ENCODE data around the gene AKAP13. TPM values are rescaled to one million over a fixed set of nuclear protein-coding genes. Genes with fewer than 3 reads are reported as not detected.

Gene AKAP13
- total and polyA plus RNA-seq, 9 donors = 45.3 to 190 (median 98.6) TPM

- intact Hi-C loops (cut with DNase I) = loop anchor here in 1 of 4 donors (10.0 kb wide), 1 partner anchor 112 kb away; no protein-coding TSS in a partner anchor
- Histone ChIP-seq H3K36me3 (no peaks in the 10 kb centered on the region), H3K4me3 (no peak overlapping the region), H3K27ac (no peak overlapping the region), H3K9me3 (no peaks in the 10 kb centered on the region), H3K27me3 (no peaks in the 10 kb centered on the region), H3K4me1 (ENCODE audit: insufficient read depth) (peaks cover 15% of the 10 kb centered on the region)
- TF ChIP-seq CTCF (IDR thresholded peaks at IDR 0.05) = no peak
- no peak for TF ChIP-seq EP300 (IDR thresholded peaks at IDR 0.05)
- no peak for TF ChIP-seq POLR2A (IDR thresholded peaks at IDR 0.05)
- WGBS, 3 donors = 91 to 95% (median 94%) methylated on average over 4 of the region's 4 CpGs
- no peak for DNase-seq
Measured at GRCh38 chr15:85406916-85407315, 26.5 kb downstream of the AKAP13 start.

GRCh38 chr15:85407421-85408269, 27.2 kb downstream of the AKAP13 start:
- intact Hi-C loops (cut with DNase I) = loop anchor here in 1 of 4 donors (10.0 kb wide), 1 partner anchor 113 kb away; no protein-coding TSS in a partner anchor
- H3K27ac ChIP-seq = no peak overlapping the region
- no peak overlapping the region for H3K4me3 ChIP-seq
- H3K4me1 ChIP-seq (ENCODE audit: insufficient read depth) = peaks cover 15% of the 10 kb centered on the region
- peak in 1 of 5 donors; percentile 9 for DNase-seq
- no peaks in the 10 kb centered on the region for H3K36me3 ChIP-seq
- no peaks in the 10 kb centered on the region for H3K27me3 ChIP-seq
- WGBS, 3 donors = 67 to 84% (median 80%) methylated on average over 6 of the region's 6 CpGs
- H3K9me3 ChIP-seq = no peaks in the 10 kb centered on the region
- TF ChIP-seq POLR2A (IDR thresholded peaks at IDR 0.05) = no peak
- TF ChIP-seq EP300 (IDR thresholded peaks at IDR 0.05) = no peak
- TF ChIP-seq CTCF (IDR thresholded peaks at IDR 0.05) = no peak

GRCh38 chr15:85408270-85408746, 27.9 kb downstream of the AKAP13 start:
- no peaks in the 10 kb centered on the region for H3K36me3 ChIP-seq
- no peaks in the 10 kb centered on the region for H3K9me3 ChIP-seq
- DNase-seq = no peak
- TF ChIP-seq POLR2A (IDR thresholded peaks at IDR 0.05) = no peak
- TF ChIP-seq CTCF (IDR thresholded peaks at IDR 0.05) = no peak
- no peak for TF ChIP-seq EP300 (IDR thresholded peaks at IDR 0.05)
- H3K27me3 ChIP-seq = no peaks in the 10 kb centered on the region
- no peak overlapping the region for H3K4me3 ChIP-seq
- intact Hi-C loops (cut with DNase I) = loop anchor here in 1 of 4 donors (10.0 kb wide), 1 partner anchor 114 kb away; no protein-coding TSS in a partner anchor
- WGBS, 3 donors = 89 to 94% (median 93%) methylated on average over 6 of the region's 6 CpGs
- H3K4me1 ChIP-seq (ENCODE audit: insufficient read depth) = peaks cover 15% of the 10 kb centered on the region
- H3K27ac ChIP-seq = no peak overlapping the region

GRCh38 chr15:85412066-85412465, 31.7 kb downstream of the AKAP13 start:
- no peak overlapping the region for H3K4me3 ChIP-seq
- no peak for TF ChIP-seq POLR2A (IDR thresholded peaks at IDR 0.05)
- TF ChIP-seq CTCF (IDR thresholded peaks at IDR 0.05) = no peak
- TF ChIP-seq EP300 (IDR thresholded peaks at IDR 0.05) = no peak
- peaks cover 3% of the 10 kb centered on the region for H3K4me1 ChIP-seq (ENCODE audit: insufficient read depth)
- H3K36me3 ChIP-seq = no peaks in the 10 kb centered on the region
- no peak for DNase-seq
- intact Hi-C loops (cut with DNase I) = no loop called here
- no peaks in the 10 kb centered on the region for H3K9me3 ChIP-seq
- 7 to 13% (median 10%) methylated on average over 3 of the region's 3 CpGs for WGBS, 3 donors
- no peaks in the 10 kb centered on the region for H3K27me3 ChIP-seq
- H3K27ac ChIP-seq = no peak overlapping the region

Data from ovary (tissue), 9 donors.